Sciatic nerve (tissue), 2 donors: Measurements from ENCODE around the gene NDUFB11. TPM values are rescaled to one million over a fixed set of nuclear protein-coding genes. Genes with fewer than 3 reads are reported as not detected.
"Not testable (repeated sequence)": the region's sequence is repeated elsewhere in the genome, so short reads cannot be mapped to it uniquely, and the experiment has no call there.

Source experiments
- ATAC-seq: fragments of 200-7000 bp; cut with Tn5 transposase; one replicate; pipeline ENCODE4 v1.9.1; 2020; ENCODE audit warnings: mild to moderate bottlenecking, moderate library complexity
- DNase-seq: peaks from one replicate; pipeline ENCODE4 v3.0.0-alpha.2; 2020; ENCODE audit warnings: low spot score
- intact Hi-C: fragments of 100-400 bp; cut with DNase I; formaldehyde crosslinking; loops from one replicate; pipeline ENCODE4 v1.14.2; 2022
- total RNA-seq: library from RNA; stranded (reverse); fragmentation: NEBNext Ultra II Directional; extraction: Animal tissue kit (Norgen Biotek cat#: 25700); gene quantifications from one replicate; pipeline ENCODE4 v1.2.1, GENCODE V29; 2021
- donor health status: DM: no; HTN: no; CAD: no.
- donor health status: DM: no; HTN: no; CAD: no.

NDUFB11 gene
- total RNA-seq, 1 donor from 2014 or later = 29.5 TPM

DNA sequence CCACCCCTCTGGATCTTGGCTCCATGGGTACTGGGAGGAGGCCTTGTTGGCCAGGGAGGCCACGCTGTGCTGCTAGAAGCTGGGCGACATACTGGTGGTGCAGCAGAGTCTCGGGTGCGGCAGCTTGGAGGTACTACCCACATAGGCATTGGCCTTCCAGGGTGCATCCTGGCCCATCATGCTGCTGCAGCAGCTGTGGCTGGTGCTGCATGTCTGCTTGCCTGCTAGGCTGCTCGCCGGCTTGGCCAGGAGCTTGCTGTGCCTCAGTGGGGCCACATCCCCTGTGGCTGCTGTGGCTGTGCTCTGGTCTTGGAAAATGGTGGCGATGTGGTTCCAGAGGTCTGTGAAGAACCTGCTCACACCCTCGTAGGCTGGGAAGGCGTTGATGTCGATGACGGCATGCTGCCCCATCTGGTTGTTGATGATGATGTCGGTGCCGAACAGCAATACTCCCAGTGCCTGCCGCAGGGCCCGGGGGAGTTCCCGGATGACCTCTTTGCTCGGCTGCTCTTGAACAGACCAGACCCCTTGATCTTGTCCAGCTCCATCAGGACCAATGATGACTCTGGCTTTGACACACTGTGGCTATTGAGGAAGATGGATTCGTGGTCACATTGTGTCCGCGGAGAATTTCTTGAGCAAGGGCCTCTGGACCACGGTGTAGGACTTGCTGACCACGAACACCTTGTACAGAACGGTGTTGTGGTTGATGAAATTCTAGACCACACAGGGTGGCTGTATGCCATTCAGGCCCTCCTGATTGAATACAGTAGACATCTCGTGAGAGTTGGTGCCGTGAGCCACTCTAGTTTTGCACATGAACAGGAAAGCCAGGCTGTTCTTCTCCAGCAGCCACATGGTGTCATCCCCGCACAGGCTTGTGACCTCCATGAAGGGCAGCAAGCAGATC is 12.4 kb upstream of the NDUFB11 start:
- ATAC-seq = no peak
- peak; percentile 47 for DNase-seq
- intact Hi-C loops = no loop called here

DNA sequence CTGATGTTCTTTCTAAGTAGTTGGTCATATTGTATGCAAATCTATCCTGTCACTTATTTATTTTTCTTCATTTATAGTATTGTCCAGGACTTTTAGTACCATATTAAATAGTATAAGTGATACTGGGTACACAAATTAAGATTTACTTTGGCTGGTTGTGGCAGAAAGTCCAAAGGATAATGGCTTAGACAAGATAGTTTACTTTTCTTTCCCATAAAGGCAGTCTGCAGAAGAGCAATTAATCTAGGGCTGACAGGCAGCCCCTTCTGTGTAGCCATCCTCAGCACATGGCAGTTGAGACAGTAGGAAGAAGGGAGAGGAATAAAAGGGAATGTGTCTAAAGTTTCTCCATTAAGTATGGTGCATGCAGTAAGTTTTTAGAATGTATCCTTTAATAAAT is 6.9 kb upstream of the NDUFB11 start:
- DNase-seq (no peak), ATAC-seq (no peak)
- intact Hi-C loops = no loop called here

DNA sequence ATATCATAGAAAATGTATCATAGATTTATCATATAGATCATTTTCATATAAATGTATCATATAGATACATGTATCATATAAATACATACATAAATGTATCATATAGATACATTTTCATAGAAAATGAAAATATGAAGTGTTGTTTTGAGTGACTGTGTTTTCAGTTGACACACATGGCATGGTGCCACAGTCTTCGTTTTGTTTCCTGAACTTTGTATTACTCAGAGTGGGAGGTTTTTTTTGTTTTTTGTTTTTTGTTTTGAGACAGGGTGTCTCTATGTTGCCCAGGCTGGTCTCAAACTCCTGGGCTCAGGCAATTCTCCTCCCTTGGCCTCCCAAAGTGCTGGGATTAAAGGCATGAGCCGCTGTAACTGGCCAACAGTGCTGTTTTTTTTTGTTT is 4.4 kb upstream of the NDUFB11 start:
- no peak for DNase-seq
- ATAC-seq = no peak
- intact Hi-C loops = no loop called here

DNA sequence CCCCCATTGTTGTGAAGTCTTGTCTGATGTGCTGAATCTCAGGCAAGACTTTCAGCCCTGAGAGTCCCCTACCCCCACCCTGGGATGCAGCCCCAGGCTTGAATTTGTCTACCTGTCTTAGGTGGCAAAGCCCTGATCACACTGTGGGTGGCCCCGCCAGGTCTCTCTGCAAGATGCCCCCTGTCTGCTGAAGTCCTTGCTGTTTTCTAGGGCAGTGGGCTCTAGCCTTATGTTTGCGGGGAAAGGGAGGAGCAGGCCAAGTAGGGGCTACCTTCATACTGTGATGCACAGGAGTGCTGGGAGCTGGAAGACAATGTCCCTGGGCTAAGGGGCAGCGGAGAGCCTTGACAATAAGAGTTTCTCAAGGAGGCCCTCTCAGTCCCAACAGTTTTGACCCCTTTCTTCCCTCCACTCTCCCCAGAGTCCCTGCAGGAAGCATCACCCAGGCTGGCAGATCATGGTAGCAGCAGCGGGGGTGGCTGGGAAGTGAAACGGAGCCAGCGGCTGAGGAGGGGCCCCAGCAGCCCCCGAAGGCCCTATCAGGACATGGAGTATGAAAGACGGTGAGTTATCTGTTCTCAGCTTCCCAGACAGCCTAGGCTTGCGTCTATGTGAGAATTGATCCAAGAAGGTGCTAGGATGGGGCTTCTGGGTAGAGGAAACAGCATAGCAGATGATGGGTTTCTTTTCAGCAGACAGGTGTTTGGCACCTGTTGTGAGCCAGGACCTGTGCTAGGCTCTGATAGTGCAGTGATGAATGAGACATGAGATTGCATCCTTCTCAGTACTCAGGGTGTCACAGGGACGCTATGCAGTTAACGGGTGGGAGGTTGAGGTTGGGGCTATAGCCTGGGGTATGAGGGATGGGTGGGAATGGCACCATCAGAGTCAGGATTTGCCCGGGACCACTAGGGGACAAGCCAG is 2.7 kb upstream of the NDUFB11 start:
- ATAC-seq (no peak), DNase-seq (no peak)
- intact Hi-C loops = no loop called here

DNA sequence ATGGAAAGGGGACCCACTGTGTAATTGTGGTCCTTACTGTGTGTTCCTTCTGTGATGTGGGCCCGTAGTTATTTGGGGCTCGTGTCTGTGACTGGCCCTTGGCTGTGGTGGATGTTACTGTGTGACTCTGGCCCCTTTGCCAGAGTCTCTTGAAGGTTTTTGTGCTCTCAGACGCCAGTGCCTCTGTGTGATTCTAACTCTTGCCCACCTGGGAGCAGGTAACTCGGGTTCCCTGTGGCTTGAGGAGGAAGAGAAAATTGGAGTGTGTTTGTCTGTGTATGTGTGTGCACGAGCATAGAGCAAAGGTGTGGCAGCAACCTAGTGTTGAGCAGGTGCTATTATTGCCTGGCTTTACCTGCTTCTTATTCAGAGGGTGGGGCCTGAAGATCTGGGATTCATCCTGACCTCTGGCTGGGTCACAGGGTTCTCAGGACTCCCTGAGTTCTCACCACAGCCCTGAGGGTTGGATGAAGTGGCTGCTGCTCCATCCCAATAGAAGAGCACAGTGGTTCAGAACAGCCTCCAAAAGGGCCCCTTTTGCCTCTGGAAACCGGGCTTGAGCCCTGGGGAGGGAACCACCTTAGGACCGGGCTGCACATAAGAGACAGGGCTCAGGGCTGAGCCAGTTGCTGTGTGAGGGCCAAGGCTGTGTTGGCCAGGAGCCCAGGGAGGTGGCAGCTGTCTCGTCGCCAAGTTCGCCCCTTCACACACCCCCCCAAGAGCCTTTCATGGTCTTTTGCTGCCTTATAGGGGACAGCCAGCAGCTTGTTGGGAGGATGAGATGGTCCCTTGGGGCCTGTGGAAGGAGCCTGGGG is 1.8 kb upstream of the NDUFB11 start:
- intact Hi-C loops = no loop called here

DNA sequence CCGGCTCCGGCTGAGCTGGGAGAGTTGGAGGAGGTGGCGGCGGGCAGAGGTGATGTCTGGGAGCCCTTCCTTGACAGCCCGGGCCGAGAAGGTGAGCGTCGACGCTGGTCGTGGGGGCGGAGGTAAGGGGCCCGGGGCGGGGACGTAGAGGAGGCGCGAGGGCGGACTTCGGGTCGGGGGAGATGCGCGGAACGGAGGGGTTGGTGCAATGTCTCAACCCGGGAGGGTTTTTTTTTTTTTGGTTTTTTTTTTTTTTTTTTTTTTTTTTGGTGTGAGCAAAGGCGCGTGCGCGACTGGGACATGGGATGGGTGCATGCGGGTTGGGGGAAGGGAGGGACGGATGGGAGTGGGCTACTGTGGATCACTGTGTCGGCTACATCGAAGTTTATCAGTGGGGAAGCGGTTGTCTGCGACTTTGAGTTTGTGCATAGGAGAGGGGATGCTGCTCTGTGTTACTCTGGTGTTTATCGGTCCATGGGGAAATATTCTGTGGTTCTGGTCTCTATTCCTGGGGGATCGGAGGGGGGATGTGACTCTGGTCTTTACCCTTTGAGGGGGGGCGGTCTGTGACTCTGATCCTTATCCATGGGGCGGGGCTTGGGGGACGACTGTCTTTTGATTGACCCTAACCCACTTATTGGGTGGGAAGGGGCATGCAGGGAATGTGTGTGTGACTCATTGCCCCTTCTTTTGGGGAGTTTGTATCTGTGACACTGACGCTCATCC is 1.1 kb upstream of the NDUFB11 start:
- intact Hi-C loops = no loop called here
- peak; percentile 52 for DNase-seq
- ATAC-seq = peak; percentile 32

More for the DNA sequence above, 1.8 kb upstream of the NDUFB11 start:
- DNase-seq (peak; percentile 38), ATAC-seq (no peak)

DNA sequence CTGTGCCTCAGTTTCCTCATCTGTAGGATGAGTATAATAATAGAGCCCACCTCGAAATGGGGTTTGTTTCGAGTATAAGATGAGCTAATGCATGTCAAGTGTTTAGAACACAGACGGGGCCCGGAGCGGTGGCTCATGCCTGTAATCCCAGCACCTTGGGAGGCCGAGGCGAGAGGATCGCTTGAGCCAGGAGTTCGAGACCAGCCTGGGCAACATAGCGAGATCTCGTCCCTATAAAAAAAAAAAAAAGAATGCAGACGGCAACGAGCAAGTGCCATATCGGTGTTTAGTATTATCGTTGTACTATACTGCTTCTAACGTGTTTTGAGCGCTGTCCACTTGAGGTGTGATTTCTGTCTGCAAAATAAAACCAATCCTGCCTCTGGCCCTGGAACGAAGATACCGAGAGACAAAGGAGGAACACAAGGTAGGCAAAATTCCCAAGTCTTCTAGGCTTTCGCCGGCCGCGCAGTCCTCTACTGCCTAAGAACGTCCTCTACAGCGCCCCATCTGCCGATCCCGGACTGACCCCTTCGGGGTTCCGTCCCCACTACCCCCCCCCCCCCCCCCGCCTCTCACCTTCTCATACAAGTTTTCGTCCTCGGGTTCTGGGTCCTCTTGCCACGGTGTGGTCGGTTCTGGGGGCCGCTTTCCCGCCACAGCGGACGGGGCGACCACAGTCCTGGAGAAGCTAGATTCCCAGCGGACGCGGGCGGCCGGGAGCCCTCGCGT is 442 bp downstream of the NDUFB11 start:
- DNase-seq (peak; percentile 66), ATAC-seq (peak; percentile 59)
- intact Hi-C loops = no loop called here

DNA sequence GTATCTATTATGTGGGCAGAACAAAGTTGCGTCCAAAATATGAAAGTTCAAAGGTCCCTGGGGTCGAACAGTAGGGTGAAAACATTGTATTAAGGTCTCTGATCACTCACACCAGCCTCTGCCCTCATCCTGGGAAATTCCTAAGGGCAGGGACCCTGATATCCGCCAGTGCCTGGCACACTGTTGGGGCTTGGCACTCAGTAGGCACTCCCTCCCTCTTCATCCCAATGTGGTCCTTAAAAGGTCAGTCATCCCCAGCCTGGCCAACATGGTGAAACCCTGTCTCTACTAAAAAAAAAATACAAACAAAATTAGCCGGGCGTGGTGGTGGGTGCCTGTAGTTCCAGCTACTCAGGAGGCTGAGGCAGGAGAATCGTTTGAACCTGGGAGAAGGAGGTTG is 6.3 kb downstream of the NDUFB11 start:
- DNase-seq (peak; percentile 6), ATAC-seq (no peak)
- intact Hi-C loops = no loop called here

DNA sequence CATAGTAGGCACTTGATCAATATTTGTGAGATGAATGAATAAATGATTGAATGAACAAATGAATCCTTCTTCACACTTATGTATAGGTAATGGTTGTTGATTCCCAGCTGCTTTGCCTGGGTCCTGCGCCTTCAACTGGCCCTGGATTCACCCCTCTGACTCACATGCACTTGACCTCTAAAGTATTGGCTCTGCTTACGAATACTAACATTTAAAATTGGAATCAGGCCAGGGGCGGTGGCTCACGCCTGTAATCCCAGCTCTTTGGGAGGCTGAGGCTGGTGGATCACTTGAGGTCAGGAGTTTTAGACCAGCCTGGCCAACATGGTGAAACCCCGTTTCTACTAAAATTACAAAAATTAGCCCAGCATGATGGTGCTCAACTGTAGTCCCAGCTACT is 8.9 kb downstream of the NDUFB11 start:
- ATAC-seq, intact Hi-C loops: not testable (repeated sequence)
- peak; percentile 49 for DNase-seq

DNA sequence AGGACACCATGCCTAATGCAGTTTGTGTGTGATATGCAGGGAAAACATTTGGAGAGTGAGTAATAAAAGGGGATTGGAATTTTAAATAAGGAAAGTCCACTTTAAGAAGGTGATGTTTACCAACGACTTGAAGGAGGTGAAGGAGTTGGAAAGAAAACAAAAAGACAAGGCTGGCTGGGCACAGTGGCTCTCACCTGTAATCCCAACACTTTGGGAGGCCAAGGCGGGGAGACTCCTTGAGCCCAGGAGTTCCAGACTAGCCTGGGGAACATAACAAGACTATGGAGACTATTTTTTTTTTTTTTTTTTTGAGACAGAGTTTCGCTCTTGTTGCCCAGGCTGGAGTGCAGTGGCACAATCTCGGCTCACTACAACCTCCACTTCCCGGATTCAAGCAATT is 11.0 kb downstream of the NDUFB11 start:
- ATAC-seq (no peak), DNase-seq (peak; percentile 15)
- intact Hi-C loops = no loop called here

DNA sequence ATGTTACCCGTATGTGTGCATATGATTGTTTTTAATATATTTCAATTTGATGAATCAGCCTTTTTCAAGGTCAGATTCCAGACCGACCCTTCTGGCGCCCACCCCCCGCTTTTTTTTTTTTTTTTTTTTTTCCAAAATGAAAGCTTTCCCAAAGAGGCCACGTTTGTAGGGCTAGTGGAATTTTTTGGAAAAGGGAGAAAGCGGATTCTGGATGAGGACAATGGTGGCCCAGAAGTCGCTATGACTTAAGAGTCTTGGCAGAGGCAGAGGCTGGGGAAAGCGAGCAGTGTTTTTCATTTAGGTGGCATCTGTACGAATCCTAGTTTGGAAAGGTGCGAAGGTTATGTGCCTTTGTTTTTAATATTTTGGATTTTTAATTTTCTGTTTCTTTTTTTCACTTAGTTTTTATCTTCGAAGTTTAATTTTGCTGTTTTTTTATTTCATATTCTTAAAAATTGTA is 14.6 kb downstream of the NDUFB11 start:
- intact Hi-C loops = no loop called here
- DNase-seq (peak; percentile 5), ATAC-seq (no peak)

DNA sequence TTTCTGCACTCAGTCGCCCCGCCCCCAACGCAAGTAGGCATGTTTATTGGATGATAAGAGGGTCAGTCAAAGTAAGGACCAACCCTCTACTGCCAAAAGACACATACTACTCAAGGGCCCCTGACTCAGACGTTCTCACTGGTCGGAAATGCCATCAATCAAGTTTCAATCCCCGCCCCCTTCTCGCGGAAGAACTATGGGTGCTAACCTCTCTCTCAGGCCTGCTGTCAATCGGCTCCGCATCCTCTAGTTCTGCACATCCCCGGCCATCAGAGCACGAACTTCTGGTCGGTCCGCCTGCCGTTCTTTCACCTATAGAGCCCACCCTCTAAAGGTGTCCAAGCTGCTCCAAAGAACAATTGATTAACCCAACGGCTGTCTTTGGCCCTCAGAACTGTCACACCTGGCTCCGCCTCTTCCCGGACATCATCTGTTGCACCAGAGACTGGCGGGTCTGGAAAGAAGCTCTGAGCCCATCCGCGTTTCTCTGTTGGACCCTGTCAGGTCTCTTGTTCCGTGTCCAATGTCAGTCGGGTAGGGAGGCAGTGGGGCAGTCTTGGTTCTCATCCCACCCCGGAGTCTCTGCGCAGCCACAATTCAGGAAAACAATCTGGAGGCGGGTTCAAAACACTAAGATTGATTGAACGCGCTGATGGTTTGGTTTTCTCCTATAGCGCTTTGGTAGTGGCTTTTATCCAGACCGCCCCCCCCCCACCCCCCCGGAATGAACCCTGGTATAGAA is 15.2 kb downstream of the NDUFB11 start:
- intact Hi-C loops = no loop called here
- DNase-seq (peak; percentile 93), ATAC-seq (peak; percentile 99)

DNA sequence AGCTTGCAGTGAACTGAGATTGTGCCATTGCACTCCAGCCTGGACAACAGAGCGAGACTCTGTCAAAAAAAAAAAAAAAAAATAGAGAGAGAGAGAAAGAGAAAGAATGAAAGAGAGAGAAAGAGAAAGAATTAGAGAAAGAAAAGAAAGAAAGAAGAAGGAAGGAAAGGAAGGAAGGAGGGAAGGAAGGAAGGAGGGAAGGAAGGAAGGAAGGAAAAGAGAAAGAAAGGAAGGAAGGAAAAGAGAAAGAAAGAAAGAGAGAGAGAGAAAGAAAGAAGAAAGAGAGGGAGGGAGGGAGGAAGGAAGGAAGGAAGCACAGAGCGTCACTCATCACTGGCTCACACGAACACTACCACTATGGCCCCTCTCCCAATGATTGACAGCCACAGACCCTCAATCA is 20.0 kb downstream of the NDUFB11 start:
- DNase-seq, intact Hi-C loops, ATAC-seq: not testable (repeated sequence)

DNA sequence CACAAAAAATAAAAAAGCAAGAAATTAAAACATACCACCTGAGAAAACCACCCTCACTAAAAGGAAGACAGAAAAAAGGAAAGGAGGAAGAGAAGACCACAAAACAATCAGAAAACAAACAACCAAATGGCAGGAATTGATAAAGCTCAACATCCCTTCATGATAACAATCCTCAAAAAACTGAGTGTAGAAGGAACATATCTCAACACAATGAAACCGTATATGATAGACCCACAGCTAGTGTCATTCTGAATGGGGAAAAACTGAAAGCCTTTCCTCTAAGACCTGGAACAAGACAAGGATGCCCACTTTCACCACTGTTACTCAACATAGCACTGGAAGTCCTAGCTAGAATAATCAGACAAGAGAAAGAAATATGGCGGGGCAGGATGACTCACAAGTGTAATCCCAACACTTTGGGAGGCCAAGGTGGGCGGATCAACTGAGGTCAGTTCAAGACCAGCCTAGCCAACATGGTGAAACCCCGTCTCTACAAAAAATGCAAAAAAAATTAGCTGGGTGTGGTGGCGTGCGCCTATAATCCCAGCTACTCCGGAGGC is 27.9 kb downstream of the NDUFB11 start:
- DNase-seq = peak; percentile 10
- intact Hi-C loops, ATAC-seq: not testable (repeated sequence)

DNA sequence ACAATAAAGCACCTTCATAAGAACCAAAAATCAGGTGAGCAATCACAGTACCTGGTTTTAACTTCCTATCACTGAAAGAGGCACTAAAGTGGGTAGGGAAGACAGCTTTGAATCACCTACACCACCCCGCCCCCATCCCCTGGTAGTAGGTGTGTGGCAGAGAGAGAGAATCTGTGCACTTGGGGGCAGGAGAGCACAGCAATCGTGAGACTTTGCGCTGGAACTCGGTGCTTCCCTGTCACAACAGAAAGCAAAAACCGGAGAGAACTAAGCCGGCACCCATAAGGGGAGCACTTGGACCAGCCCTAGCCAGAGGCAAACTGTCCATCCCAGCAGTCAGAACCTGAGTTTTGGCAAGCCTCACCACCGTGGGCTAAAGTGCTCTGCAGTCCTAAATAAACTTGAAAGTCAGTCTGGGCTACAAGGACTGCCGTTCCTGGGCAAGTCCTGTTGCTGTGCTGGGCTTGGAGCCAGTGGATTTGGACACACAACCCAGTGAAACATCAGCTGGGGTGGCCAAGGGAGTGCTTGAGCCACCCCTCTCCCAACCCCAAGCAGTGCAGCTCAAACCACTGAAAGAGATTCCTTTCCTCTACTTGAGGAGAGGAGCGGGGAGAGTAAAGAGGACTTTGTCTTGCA is 32.1 kb downstream of the NDUFB11 start:
- ATAC-seq = no peak
- no peak for DNase-seq
- intact Hi-C loops = no loop called here

DNA sequence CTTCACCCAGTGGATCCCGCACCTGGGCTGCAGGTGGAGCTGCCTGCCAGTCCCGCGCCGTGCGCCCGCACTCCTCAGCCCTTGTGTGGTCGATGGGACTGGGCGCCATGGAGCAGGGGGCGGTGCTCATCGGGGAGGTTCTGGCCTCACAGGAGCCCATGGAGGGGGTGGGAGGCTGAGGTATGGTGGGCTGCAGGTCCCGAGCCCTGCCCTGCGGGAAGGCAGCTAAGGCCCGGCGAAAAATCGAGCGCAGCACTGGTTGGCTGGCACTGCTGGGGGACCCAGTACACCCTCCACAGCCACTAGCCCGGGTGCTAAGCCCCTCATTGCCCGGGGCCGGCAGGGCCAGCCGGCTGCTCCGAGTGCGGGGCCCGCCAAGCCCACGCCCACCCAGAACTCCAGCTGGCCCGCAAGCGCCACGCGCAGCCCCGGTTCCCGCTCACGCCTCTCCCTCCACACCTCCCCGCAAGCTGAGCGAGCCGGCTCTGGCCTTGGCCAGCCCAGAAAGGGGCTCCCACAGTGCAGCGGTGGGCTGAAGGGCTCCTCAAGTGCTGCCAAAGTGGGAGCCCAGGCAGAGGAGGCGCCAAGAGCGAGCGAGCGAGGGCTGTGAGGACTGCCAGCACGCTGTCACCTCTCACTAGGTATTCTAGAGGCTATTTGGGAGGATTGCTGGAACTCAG is 33.4 kb downstream of the NDUFB11 start:
- intact Hi-C loops, ATAC-seq: not testable (repeated sequence)
- peak; percentile 10 for DNase-seq
